CD14-positive monocyte (primary cell): ENCODE measurements around the gene UBE2D4. TPM values are rescaled to one million over a fixed set of nuclear protein-coding genes. Genes with fewer than 3 reads are reported as not detected.
"Not testable (repeated sequence)": the region's sequence is repeated elsewhere in the genome, so short reads cannot be mapped to it uniquely, and the experiment has no call there.

Experiments
- DNase-seq, 3 donors: peaks; one replicate each; pipeline ENCODE4 v3.0.0-alpha.2; 2011 to 2022
- H2AFZ ChIP-seq: 2 replicates; pipeline ENCODE4 v1.6.0; 2012; ENCODE audit warnings: mild to moderate bottlenecking, low read depth, low read length, inconsistent platforms; ENCODE audit not compliant: insufficient read depth, poor library complexity, severe bottlenecking
- H3K27ac ChIP-seq, 2 donors: 1 replicate in 1 of 2; 2 replicates in 1 of 2; pipeline ENCODE4 v1.5.1; 2012 to 2013; ENCODE audit warnings: low read length in 2 of 2, control low read depth in 1 of 2, inconsistent platforms in 1 of 2, low read depth in 1 of 2, mild to moderate bottlenecking in 1 of 2
- H3K27me3 ChIP-seq, 2 donors: one replicate each; pipeline versions ENCODE4 v1.6.0 to v1.6.1; 2011 to 2013; ENCODE audit warnings: low read length in 2 of 2; ENCODE audit not compliant: control insufficient read depth in 2 of 2, insufficient read depth in 2 of 2
- H3K36me3 ChIP-seq, 2 donors: replicated peaks in 1 of 2; 1 replicate in 1 of 2; 2 replicates in 1 of 2; pipeline versions ENCODE4 v1.5.1 to v1.6.1; 2012 to 2013; ENCODE audit warnings: low read length in 2 of 2, control low read depth in 1 of 2, inconsistent platforms in 1 of 2, mild to moderate bottlenecking in 1 of 2; ENCODE audit not compliant: insufficient read depth in 2 of 2, control insufficient read depth in 1 of 2
- H3K4me1 ChIP-seq, 2 donors: 1 replicate in 1 of 2; 2 replicates in 1 of 2; pipeline versions ENCODE4 v1.5.1 to v1.6.1; 2012 to 2013; ENCODE audit warnings: low read length in 2 of 2, control low read depth in 1 of 2, inconsistent platforms in 1 of 2, mild to moderate bottlenecking in 1 of 2, moderate library complexity in 1 of 2; ENCODE audit not compliant: insufficient read depth in 2 of 2, control insufficient read depth in 1 of 2
- H3K4me2 ChIP-seq: replicated peaks from 2 replicates; pipeline ENCODE3; 2012; ENCODE audit warnings: low read length, moderate library complexity, mild to moderate bottlenecking; ENCODE audit not compliant: poor library complexity, severe bottlenecking; ENCODE audit errors: extremely low read depth
- H3K4me3 ChIP-seq, 3 experiments: fragments of 200-600 bp in 1 of 3; sonication (generic) in 1 of 3; replicated peaks in 1 of 3; 1 replicate in 2 of 3; 2 replicates in 1 of 3; pipeline ENCODE4 v1.5.1; 2011 to 2013; ENCODE audit warnings: low read length in 3 of 3, mild to moderate bottlenecking in 3 of 3, control low read depth in 2 of 3, low read depth in 2 of 3, inconsistent platforms in 1 of 3, moderate library complexity in 1 of 3
- H3K79me2 ChIP-seq: 2 replicates; pipeline ENCODE4 v1.6.0; 2012; ENCODE audit warnings: mild to moderate bottlenecking, control low read depth, inconsistent platforms, low read length, moderate library complexity; ENCODE audit not compliant: insufficient read depth
- H3K9ac ChIP-seq: 2 replicates; pipeline ENCODE4 v1.6.0; 2017; ENCODE audit warnings: low read length, mild to moderate bottlenecking; ENCODE audit not compliant: insufficient read depth, poor library complexity, severe bottlenecking
- H3K9me3 ChIP-seq, 2 donors: replicated peaks in 1 of 2; 1 replicate in 1 of 2; 2 replicates in 1 of 2; pipeline versions ENCODE4 v1.5.1 to v1.6.1; 2012 to 2013; ENCODE audit warnings: low read length in 2 of 2, control low read depth in 1 of 2; ENCODE audit not compliant: control insufficient read depth in 1 of 2, insufficient read depth in 1 of 2
- H4K20me1 ChIP-seq: 2 replicates; pipeline ENCODE4 v1.6.0; 2012; ENCODE audit warnings: mild to moderate bottlenecking, low read length, control low read depth, moderate library complexity; ENCODE audit not compliant: insufficient read depth
- H3K27ac Mint-ChIP-seq, 7 donors: one replicate each; pipeline ENCODE4 v1.8.0; 2020; ENCODE audit warnings: mild to moderate bottlenecking in 7 of 7, mixed read lengths in 7 of 7, moderate library complexity in 6 of 7, inconsistent platforms in 2 of 7
- H3K27me3 Mint-ChIP-seq, 3 donors: one replicate each; pipeline ENCODE4 v1.8.0; 2021 to 2022; ENCODE audit warnings: low read depth in 3 of 3, mild to moderate bottlenecking in 3 of 3, mixed read lengths in 3 of 3, moderate library complexity in 3 of 3, inconsistent platforms in 1 of 3
- H3K36me3 Mint-ChIP-seq, 2 donors: one replicate each; pipeline ENCODE4 v1.8.0; 2020; ENCODE audit warnings: mixed read lengths in 2 of 2, inconsistent platforms in 1 of 2, mild to moderate bottlenecking in 1 of 2
- H3K4me1 Mint-ChIP-seq: one replicate; pipeline ENCODE4 v1.8.0; 2020; ENCODE audit warnings: mild to moderate bottlenecking, mixed read lengths
- H3K4me3 Mint-ChIP-seq, 2 donors: one replicate each; pipeline ENCODE4 v1.8.0; 2020; ENCODE audit warnings: mild to moderate bottlenecking in 2 of 2, mixed read lengths in 2 of 2, moderate library complexity in 1 of 2
- H3K9me3 Mint-ChIP-seq, 7 donors: one replicate each; pipeline ENCODE4 v1.8.0; 2020 to 2022; ENCODE audit warnings: mixed read lengths in 7 of 7, mild to moderate bottlenecking in 6 of 7, moderate library complexity in 6 of 7, inconsistent platforms in 2 of 7
- WGBS: methylation state at CpG from one replicate; pipeline ENCODE4 v1.1.5; 2013; ENCODE audit warnings: missing lambda C conversion rate; ENCODE audit not compliant: insufficient coverage; 5-methylcytosine and 5-hydroxymethylcytosine counted together
- intact Hi-C, 2 donors: fragments of 100-400 bp; cut with micrococcal nuclease; formaldehyde crosslinking; loops; one replicate each; pipeline versions ENCODE4 v1.15.0 to v1.15.1; 2023
- polyA plus RNA-seq, 3 donors: library from polyadenylated mRNA; depleted of rRNA in 1 of 3; unstranded in 2 of 3; stranded (reverse) in 1 of 3; fragments of 300-500 nt in 2 of 3; fragments of >200 nt in 1 of 3; fragmentation: Illumina TruSeq in 2 of 3; gene quantifications; 1 replicate in 2 of 3; 2 replicates in 1 of 3; pipeline ENCODE4 v1.2.3, GENCODE V29; 2012 to 2021
- TF ChIP-seq, protein P1 (sequence below): fragments of 200-600 bp; IDR thresholded peaks from one replicate; pipeline ENCODE4 v1.8.0; 2022; ENCODE audit warnings: antibody characterized with exemption, mild to moderate bottlenecking

Gene UBE2D4
- polyA plus RNA-seq, 3 donors, result 8.2 to 10.9 (median 8.8) TPM

DNA sequence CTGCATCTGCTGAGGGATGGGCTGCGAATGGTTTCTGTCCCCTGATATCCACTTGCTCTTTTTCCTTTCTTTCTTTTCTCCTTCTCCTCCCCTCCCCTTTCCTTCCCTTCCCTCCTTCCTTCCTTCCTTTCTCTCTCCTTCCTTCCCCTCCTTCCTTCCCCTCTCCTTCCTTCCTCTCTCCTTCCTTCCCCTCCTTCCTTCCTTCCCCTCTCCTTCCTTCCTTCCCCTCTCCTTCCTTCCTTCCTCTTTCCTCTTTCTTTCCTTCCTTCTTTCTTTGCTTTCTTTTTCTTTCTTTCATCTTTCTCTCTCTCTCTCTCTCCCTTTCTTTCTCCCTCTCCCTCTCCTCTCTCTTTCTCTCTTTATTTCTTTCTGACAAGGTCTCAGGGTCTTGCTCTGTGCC lies 51.3 kb downstream of the UBE2D4 start:
- H3K27me3 Mint-ChIP-seq, result peaks cover 0 to 2% (median 0%) of the 10 kb centered on the region in 3 donors
- TF ChIP-seq, protein P1, sequence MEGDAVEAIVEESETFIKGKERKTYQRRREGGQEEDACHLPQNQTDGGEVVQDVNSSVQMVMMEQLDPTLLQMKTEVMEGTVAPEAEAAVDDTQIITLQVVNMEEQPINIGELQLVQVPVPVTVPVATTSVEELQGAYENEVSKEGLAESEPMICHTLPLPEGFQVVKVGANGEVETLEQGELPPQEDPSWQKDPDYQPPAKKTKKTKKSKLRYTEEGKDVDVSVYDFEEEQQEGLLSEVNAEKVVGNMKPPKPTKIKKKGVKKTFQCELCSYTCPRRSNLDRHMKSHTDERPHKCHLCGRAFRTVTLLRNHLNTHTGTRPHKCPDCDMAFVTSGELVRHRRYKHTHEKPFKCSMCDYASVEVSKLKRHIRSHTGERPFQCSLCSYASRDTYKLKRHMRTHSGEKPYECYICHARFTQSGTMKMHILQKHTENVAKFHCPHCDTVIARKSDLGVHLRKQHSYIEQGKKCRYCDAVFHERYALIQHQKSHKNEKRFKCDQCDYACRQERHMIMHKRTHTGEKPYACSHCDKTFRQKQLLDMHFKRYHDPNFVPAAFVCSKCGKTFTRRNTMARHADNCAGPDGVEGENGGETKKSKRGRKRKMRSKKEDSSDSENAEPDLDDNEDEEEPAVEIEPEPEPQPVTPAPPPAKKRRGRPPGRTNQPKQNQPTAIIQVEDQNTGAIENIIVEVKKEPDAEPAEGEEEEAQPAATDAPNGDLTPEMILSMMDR, result no peak
- H2AFZ ChIP-seq, result no peak overlapping the region
- H3K9me3 Mint-ChIP-seq, result peaks cover 0 to 3% (median 0%) of the 10 kb centered on the region in 7 donors
- no peak for DNase-seq
- 100% methylated on average over 1 of the region's 1 CpG for WGBS
- no peaks in the 10 kb centered on the region for H3K9me3 ChIP-seq
- H3K4me3 ChIP-seq, result no peak overlapping the region
- no peaks in the 10 kb centered on the region for H3K27me3 ChIP-seq
- no peaks in the 10 kb centered on the region for H3K4me1 ChIP-seq
- no peak overlapping the region for H3K4me2 ChIP-seq
- intact Hi-C loops, result no loop called here
- no peak overlapping the region for H3K4me3 Mint-ChIP-seq
- H3K36me3 Mint-ChIP-seq, result peaks cover 1 to 2% of the 10 kb centered on the region in 2 donors
- H3K79me2 ChIP-seq, result no peaks in the 10 kb centered on the region
- peaks cover 2% of the 10 kb centered on the region for H3K4me1 Mint-ChIP-seq
- H3K27ac Mint-ChIP-seq, result peak overlapping the region in 2 of 7 donors; percentile 18 to 65
- no peak overlapping the region for H3K9ac ChIP-seq
- no peaks in the 10 kb centered on the region for H4K20me1 ChIP-seq
- H3K27ac ChIP-seq, result no peak overlapping the region
- no peaks in the 10 kb centered on the region for H3K36me3 ChIP-seq

DNA sequence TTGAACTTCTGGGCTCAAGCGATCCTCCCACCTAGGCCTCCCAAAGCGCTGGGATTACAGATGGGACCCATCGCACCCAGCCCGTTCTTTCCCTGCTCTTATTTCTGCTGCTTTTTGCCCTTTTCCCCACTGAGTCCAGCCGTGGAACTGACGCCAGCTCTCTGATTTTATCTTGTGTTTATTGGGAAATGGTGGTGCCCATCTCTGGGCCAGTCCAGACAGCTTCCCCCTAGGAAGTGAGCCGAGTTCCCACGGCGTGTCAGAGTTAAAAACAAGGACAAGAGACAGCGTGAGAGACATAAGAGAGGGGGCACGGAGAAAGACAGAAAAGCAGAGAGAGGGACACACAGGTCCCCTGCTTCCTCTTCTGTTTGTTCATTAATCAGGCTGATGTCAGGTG lies 51.9 kb downstream of the UBE2D4 start:
- H3K27me3 ChIP-seq, DNase-seq, H3K4me1 Mint-ChIP-seq, H3K4me2 ChIP-seq, H3K27me3 Mint-ChIP-seq, intact Hi-C loops, H3K27ac Mint-ChIP-seq, H2AFZ ChIP-seq, H3K9ac ChIP-seq, H3K9me3 Mint-ChIP-seq, H3K4me3 Mint-ChIP-seq, H3K4me3 ChIP-seq, H3K4me1 ChIP-seq, H3K79me2 ChIP-seq, H3K27ac ChIP-seq, H3K9me3 ChIP-seq, H3K36me3 Mint-ChIP-seq, H4K20me1 ChIP-seq, H3K36me3 ChIP-seq: not testable (repeated sequence)
- 94% methylated on average over 3 of the region's 11 CpGs for WGBS

DNA sequence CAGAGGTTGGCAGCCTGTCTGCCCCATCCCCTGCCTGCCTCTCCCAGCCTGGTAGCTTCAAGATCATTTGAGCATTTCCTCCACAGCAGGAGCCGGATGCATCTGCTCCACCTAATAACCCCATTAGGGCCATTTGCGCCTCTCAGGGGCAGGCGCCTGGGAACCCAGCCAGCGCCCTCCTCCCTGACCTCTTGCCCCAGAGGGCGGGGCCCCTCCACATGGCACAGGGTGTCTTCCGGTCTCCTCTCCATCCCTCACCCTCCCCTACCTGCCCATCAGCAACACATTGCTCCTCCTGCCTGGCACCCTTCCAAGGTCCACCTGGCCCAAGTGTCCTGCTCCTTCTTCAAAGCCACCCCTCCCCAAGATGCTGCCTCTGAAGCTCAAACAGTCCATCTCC lies 56.6 kb downstream of the UBE2D4 start:
- H3K27me3 ChIP-seq, H3K36me3 ChIP-seq, H3K4me1 Mint-ChIP-seq, H3K27ac ChIP-seq, H3K9ac ChIP-seq, H2AFZ ChIP-seq, H3K4me1 ChIP-seq, H3K27me3 Mint-ChIP-seq, DNase-seq, H3K9me3 Mint-ChIP-seq, H3K9me3 ChIP-seq, H3K4me2 ChIP-seq, H3K79me2 ChIP-seq, intact Hi-C loops, H3K36me3 Mint-ChIP-seq, H3K4me3 Mint-ChIP-seq, H3K27ac Mint-ChIP-seq, H3K4me3 ChIP-seq, H4K20me1 ChIP-seq: not testable (repeated sequence)
- WGBS, result no CpG with 5 or more reads among the region's 6 CpGs
